Left forelimb (tissue), 1 donor: ENCODE data around the gene EXOC5.

ENCODE experiments used
- DNase-seq: peaks from one replicate; pipeline ENCODE4 v3.0.0-alpha.2; 2018; ENCODE audit warnings: low spot score

Gene EXOC5

DNA sequence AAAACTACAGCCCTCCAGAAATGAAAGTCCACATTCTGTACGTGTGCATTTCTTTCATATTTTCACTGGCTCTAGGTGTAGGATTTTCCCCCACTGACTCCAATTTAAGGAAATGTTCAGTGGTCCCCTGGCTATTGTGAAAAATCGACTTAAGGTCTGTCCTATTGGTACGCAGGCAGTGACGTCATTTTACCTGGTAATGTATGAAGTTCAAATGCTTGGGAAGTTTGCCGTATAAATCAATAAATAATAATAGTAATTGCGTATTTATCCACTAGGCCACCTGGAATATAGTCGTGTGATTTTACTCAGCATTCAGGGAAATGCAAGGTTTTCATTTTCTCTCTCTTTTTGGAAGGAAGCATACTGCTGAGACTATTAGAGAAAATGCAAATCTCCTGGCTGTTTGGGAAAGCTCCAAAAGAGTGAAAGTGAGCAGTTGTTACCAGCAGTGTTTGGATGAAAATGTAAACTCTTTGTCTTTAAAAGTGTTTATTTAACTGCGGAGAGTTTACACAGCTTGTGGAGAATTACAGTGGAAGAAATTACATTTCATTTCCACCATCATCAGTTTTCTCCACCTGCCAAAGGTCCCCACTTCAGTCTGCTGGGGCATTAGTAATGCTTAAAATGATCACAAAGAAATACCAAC lies 107.0 kb downstream of the EXOC5 start:
- DNase-seq, result no peak

DNA sequence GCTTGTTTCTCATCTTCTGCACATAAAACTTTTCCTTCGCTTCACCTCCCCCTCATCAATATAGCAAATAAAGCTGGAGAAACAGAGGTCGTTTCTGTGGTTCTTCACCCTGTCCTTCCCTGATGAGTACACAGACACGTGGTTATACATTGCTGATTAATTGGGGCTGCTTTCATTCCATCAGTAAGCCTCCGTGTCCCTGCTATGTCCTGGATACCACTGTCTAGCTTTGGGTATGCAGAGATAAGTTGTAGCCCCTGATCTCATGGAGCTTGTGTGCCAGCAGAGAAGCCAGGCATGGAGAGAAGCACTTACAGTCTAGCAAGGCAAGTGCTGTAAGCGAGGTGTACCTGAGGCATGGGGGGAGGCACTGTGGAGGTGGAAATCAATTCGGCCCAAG lies 108.4 kb downstream of the EXOC5 start:
- DNase-seq, result no peak

- DNase-seq, result no peak
These were observed 115.4 kb downstream of the EXOC5 start for GRCh38 chr14:57153286-57153685.
